GM21381 (cell line): Measurements from ENCODE around the gene KRT7.

Experiments used
- ATAC-seq: cut with Tn5 transposase; IDR thresholded peaks from one replicate; pipeline ENCODE4 v1.9.1; 2021; ENCODE audit warnings: mild to moderate bottlenecking, moderate library complexity; ENCODE audit not compliant: unreplicated experiment

Gene KRT7

GRCh38 chr12:52296572-52297215 lies 63.7 kb downstream of the KRT7 start:
- no peak for ATAC-seq
